Lung microvascular endothelial cell (primary cell): ENCODE results near the gene TMEM132D. TPM values are rescaled to one million over a fixed set of nuclear protein-coding genes. Genes with fewer than 3 reads are reported as not detected.

ENCODE experiments used
- DNase-seq, 2 donors: peaks; one replicate each; pipeline versions ENCODE4 v3.0.0 to v3.0.0-alpha.2; 2010; ENCODE audit warnings: low read depth in 2 of 2
- total RNA-seq: library from RNA; depleted of rRNA; stranded (reverse); fragments of >200 nt; gene quantifications from 2 replicates; pipeline ENCODE4 v1.2.1, GENCODE V29; 2014

TMEM132D gene
- total RNA-seq, 1 donor from 2014 or later: not detected

DNA sequence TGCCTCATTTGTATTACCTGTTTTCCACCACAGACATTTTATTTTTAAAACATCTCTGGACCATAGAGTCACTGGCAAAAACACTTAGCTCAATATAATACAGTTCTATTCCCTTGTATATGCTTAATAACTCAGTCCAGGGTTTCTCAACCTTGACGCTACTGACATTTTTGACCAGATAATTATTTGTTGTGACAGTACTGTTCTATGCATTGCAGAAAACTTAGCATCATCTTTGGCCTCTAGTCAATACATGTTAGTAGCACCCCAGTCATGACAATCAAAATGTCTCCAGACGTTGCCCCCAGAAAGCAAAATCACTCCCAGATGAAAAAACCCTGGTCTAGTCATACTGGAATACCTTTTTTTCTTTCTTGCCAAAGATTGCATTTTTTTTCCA, 174.7 kb downstream of the TMEM132D start:
- no peak for DNase-seq

DNA sequence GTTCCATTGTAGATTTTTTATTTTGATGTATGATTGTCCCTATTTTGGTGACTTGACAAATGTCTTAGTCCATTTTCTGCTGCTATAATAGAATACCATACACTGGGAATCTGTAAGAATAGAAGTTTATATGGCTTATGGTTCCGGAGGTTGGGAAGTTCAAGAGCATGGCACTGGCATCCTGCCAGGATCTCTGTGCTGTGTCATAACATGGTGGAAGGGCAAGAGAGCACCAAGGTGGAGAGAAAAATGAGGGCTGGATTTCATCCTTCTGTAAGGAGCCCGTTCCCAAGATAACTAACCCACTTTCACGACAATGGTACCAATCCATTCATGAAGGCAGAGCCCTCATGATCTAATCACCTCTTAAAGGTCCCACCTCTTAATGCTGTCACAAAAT, 176.7 kb downstream of the TMEM132D start:
- DNase-seq: no peak

GRCh38 chr12:129723260-129723659, 180.6 kb downstream of the TMEM132D start:
- no peak for DNase-seq

DNA sequence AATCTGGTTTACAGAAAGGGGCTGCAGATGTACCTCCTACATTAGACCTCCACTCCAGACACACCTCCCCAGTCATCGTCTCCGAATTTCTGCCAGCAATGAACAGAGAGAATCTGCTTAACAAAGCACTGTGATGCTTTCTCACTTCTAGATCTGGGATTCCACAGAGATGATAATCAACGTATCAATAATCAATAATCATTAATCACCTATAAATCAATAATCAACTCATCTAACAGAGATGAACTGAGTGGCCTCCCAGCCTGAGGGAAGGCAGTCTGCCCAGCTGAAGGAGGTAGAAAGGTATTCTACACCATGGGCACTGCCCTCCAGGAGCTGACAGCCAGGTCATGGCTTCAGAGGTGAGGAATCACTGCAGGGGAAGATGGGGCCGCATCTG, 183.2 kb downstream of the TMEM132D start:
- no peak for DNase-seq

DNA sequence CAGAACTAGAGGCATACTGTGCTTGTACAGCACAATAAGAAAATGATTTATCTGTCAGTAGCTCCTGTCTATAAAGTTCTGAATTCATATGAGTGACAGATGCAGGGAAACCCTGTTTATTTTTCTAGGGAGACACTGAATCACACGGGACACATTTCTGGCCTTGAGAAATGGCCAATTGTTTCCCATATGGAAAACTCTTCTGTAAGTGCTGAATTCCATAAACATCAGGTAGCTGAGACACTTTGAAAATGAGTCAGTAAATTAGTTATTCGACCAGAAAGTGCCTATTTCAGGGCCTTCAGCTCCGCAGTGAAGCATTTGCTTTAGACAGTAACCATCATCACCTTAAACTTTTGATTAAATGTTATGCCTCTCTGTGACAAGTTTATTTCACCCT, 184.4 kb downstream of the TMEM132D start:
- no peak for DNase-seq

DNA sequence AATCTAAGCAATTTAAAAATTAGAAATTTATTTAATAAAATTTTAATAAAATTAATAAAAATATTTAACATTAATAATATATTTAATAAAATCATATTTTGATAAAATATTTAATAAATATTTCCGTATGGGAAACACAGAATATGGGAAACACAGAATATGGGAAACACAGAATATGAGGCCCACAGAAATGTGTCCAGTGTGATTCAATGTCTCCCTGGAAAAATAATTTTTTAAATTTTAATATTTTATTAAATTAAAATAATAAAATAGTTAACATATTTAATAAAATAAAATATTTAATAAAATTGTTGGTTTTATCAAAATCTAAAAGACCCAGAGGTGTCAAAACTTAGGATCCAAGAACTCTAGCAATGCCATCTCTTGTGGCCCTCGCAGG, 186.4 kb downstream of the TMEM132D start:
- no peak for DNase-seq

- DNase-seq: no peak
Measured at GRCh38 chr12:129716825-129717224, 187.0 kb downstream of the TMEM132D start.

DNA sequence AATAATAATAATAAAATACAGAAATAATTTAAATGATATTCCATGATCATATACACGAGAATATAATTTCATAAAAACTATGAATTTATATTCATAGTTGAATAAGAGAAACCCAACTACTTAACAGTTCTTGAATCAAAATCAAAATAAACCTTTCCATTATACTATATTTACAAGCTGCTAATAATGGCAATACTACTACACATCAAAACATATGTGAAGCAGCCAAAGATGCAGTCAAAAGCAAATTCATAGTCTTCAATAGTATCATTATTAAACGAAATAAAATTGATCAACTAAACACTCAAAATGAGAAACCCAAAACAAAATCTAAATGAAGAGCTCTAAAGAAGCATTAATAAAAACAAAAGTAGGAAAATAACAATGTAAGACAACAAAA, 197.1 kb downstream of the TMEM132D start:
- no peak for DNase-seq

DNA sequence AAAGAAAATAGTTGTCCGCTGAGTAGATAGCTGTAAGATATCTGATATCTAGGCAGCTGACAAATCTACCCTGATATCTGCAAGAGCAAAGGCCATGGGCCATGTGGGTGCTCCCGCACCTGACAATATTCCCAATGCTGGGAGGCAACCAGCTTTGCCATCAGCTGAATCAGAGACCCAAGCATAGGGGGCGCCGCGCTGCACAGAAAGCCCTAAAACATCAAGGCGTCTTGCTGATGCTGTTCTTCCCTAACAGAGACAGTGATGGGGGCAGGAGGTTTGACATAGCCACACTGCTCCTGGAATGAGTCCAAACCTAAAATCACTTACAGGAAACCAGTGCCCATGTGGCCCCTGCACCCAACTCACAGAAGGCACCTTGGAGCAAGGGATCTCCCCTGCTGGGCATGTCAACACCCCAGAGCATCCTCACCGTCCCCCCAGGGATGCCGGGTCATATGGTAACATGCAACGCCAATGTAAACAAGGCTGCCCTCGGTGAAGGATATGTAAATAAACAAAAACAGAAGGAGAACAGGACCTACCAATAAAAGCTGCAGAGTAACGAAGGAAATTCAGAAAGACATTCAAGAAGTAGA, 199.5 kb downstream of the TMEM132D start:
- no peak for DNase-seq

GRCh38 chr12:129701631-129702101, 202.2 kb downstream of the TMEM132D start:
- DNase-seq: no peak

GRCh38 chr12:129700036-129700435, 203.8 kb downstream of the TMEM132D start:
- DNase-seq: no peak

GRCh38 chr12:129696926-129697325, 206.9 kb downstream of the TMEM132D start:
- DNase-seq: no peak

- DNase-seq: no peak
Measured at GRCh38 chr12:129696405-129696804, 207.4 kb downstream of the TMEM132D start.

- DNase-seq: no peak
Measured at GRCh38 chr12:129693731-129694130, 210.1 kb downstream of the TMEM132D start.

- DNase-seq: no peak
Measured at GRCh38 chr12:129687731-129688130, 216.1 kb downstream of the TMEM132D start.

DNA sequence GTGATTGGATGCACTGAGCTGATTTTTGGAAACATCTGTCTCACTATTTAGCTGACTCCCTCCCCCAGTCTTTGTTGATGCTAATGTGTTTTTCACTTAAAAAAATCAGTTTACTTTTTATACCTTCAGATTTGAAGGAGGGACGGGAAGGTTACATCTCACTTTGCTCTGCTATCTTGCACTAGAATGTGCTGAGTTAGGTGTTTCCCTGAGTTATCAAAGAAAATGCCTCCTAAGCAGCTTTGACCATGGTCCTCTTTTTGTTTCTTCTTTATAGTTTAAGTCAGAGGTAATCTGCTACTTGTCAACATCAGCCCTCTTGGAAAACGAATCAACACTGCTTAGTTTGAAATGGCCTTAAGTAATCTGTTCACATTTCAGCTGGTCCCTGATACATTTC, 222.0 kb downstream of the TMEM132D start:
- no peak for DNase-seq

- no peak for DNase-seq
Measured at GRCh38 chr12:129681151-129681550, 222.7 kb downstream of the TMEM132D start.

- no peak for DNase-seq
Measured at GRCh38 chr12:129676411-129676810, 227.4 kb downstream of the TMEM132D start.

GRCh38 chr12:129675947-129676346, 227.9 kb downstream of the TMEM132D start:
- no peak for DNase-seq

DNA sequence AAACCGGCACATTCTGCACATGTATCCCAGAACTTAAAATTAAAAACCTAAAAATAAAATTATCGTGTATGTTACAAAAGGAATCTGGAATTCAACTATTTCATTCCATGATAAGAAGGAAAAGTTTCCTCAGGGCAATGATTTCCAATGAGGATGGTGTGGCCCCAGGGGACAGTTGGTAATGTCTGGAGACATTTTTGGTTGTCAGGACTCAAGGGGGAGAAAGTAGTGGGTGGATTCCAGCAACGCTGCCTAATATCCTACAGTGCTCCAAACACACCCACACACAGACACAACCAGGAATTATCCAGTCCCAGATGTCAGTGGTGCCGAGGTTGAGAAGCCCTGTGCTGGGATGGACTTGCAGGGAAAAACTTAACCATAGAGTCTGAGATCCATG, 228.3 kb downstream of the TMEM132D start:
- DNase-seq: no peak

GRCh38 chr12:129673806-129674205, 230.0 kb downstream of the TMEM132D start:
- no peak for DNase-seq

- DNase-seq: no peak
Measured at GRCh38 chr12:129672110-129672509, 231.7 kb downstream of the TMEM132D start.

DNA sequence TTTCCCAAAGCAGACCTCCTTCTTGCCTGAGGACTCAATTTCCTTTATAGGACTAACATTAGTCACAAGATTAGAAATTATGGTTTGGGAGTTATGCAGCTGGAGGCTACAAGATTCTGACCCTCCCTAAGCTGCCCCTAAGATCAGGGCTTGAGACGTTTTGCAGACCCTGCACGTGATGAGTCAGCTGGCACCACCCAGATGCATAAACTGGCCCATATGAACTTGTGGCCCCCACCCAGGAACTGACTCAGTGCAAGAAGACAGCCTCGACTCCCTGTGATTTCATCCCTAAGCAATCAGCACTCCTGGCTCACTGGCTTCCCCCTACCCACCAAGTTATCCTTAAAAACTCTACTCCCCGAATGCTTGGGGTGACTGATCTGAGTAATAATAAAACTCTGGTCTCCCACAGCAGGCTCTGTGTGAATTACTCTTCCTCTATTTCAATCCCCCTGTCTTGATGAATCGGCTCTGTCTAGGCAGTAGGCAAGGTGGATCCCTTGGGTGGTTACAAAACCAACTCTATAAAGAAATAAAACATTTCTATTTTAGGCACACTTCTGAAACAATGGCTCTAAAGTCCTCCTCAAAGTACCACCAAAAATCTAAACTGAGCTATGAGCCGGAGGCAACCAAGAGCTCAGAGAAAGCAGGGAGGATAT, 233.4 kb downstream of the TMEM132D start:
- no peak for DNase-seq
